Measurements from ENCODE around the gene GPD1.
A peak's percentile ranks its signal among the peaks of the same experiment; 100 is the strongest.
"Not testable (repeated sequence)": the region's sequence is repeated elsewhere in the genome, so short reads cannot be mapped to it uniquely, and the experiment has no call there.

The GPD1 gene

DNA sequence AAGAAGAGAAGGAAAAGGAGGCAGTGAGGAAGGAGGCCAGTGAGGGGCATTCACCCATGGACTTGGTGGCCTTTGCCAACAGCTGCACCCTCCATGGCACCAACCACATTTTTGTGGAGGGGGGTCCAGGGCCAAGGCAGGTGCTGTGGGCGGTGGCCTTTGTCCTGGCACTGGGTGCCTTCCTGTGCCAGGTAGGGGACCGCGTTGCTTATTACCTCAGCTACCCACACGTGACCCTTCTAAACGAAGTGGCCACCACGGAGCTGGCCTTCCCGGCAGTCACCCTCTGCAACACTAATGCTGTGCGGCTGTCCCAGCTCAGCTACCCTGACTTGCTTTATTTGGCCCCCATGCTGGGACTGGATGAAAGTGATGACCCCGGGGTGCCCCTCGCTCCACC lies 30.1 kb upstream of the GPD1 start:
- DNase-seq (ENCODE audit: low spot score): no peak

DNA sequence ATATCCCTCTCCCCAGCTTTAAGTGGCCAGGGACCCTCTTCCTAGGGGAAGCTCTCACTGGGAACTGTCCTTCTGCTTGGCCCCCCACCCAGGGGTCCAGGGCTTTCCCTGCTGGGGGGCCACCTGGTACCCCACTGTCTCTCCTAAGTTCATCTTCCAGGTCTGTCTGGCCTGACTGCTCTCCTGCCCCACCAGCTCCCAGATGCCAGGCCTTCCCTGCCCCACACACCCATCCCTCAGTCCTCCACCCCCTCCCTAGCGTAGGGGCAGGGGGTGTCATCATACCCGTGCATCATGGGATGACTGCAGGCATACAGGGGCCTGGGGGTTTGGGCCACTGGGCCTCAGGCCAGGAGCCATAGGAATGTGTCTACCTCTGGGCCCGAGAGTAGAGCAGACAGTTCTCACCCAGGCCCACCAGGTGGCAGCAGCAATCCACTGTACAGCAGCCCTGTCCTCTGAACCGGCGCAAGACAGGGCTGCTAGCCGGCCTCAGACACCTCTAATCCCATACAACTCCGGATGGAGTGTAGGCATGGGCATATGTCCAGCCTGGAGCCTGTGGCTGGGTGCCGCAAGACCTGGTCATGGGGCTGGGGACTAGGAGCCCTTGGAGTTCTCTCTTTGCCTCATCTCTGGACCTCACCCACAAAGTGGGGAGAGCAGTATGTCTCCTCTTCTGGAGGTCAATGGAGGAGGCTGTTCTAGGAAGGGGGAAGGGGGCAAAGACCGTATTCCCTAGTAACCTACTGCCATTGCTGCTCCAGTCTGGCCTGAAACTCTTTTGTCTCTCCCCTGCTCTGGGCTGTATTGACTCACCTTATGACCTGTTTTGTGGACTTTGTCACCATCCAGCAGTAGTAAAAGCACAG lies 28.6 kb upstream of the GPD1 start:
- DNase-seq (ENCODE audit: low spot score): peak; percentile 81

DNA sequence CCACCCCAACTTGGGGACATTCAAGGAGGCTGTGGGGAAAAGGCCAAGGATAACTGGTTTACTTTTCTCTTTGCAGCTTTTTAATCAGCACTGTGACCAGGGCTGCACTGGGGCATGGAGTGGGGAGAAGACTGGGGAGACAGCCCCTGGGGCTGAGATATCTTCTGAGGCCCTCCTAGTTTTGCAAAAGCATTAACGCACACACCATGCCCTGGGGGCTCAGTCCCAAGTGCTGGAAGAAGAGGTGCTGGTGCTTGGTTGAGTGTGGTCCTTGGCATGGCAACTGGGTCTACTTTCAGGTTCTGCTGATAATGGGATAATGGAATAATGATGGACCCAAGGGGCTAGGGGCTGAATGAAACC lies 28.0 kb upstream of the GPD1 start:
- no peak for DNase-seq (ENCODE audit: low spot score)

DNA sequence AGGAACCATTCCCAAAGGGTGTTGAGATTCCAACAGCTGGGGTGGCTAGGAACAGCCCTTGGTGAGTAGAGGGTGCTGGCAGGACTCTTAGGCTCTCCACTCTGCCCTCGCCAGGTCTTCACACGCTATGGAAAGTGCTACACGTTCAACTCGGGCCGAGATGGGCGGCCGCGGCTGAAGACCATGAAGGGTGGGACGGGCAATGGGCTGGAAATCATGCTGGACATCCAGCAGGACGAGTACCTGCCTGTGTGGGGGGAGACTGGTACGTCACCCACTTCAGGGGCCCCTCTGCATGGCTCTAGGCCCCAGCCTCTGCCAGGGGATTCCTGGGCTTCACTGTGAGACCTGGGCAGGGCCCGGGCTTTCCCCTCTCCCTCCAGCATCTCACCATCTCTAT lies 26.7 kb upstream of the GPD1 start:
- DNase-seq (ENCODE audit: low spot score): no peak

DNA sequence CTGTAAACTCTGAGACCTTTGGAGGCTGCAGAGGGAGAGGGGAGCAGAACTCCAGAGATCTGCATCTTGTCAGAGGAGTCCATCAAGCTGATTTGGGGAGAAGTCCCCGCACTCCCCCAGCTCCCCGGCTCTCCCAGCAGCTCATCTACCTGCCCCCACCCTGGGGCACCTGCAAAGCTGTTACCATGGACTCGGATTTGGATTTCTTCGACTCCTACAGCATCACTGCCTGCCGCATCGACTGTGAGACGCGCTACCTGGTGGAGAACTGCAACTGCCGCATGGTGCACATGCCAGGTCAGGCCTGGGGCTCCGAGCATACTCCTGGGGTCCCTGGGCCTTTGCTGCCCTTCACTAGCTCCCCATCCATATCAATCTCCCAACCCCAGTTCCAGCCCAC lies 25.5 kb upstream of the GPD1 start:
- DNase-seq (ENCODE audit: low spot score): no peak

DNA sequence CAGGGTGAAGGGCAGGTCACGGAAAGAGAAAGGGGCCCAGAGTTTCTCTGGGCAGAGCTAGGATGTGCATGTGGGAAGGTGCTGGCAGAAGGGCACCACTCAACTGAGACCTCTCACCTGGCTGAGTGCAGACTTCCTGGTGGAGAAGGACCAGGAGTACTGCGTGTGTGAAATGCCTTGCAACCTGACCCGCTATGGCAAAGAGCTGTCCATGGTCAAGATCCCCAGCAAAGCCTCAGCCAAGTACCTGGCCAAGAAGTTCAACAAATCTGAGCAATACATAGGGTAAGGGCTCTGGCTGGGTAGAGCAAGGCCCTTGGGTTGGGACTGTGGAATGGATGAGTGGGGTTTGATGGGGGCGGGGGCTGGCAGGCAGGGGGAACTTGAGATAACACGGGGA lies 24.0 kb upstream of the GPD1 start:
- no peak for DNase-seq (ENCODE audit: low spot score)

DNA sequence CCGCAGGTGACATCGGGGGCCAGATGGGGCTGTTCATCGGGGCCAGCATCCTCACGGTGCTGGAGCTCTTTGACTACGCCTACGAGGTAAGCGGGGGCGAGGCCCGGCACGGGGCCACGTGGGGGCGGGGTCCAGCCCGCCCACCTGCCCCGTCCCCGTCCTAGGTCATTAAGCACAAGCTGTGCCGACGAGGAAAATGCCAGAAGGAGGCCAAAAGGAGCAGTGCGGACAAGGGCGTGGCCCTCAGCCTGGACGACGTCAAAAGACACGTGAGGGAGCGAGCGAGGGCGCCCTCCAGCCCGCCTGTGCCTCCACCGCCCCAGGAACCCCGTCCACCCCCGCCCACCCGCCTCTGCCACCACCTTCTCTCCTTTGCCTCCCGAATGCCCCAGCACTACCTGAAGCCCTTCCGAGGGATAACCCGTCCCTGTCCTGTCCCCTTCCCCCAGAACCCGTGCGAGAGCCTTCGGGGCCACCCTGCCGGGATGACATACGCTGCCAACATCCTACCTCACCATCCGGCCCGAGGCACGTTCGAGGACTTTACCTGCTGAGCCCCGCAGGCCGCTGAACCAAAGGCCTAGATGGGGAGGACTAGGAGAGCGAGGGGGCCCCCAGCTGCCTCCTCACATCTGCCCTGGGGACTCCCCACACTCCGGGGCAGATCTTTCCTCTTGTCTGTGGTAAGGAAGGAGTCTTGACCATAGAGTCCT lies 22.6 kb upstream of the GPD1 start:
- DNase-seq (ENCODE audit: low spot score): no peak

DNA sequence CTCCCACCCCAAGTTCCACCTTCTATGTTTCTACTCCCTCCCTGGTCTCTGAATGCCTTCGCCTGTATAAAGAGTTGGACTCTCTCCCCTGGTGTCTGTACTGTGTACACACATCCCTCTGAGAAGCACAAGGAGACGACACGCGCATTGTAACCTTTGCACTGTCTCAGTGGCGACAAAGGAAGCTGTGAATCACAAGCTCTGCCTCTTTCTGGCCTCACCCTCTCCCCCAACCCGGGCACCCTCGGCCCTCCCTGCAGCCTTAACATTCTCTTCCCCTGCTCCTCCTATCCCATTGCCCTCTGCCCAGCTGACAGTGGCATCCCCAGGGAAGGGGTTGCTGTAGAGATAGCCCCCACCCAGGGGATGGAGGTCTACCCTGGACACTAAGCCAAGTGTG lies 21.2 kb upstream of the GPD1 start:
- no peak for DNase-seq (ENCODE audit: low spot score)

DNA sequence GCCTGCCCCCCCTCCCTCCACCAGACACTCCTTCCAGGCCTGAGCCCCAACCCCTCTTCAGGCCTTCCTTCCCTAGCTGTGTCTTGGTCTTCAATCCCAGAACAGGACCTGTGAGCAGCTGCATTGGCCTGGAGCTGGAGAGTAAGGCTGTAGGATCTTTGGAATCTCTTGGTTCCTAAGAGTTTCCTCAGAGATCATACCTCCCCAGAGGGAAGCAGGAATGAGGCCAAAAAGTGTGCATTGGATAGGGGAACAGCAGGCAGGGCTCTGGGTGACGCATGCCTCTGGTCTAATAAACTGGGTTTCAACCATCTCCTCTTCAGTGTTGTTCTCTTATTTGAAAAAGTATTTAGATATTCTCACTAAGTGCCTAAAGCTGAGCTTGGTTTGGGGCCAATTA lies 20.5 kb upstream of the GPD1 start:
- DNase-seq (ENCODE audit: low spot score): no peak

DNA sequence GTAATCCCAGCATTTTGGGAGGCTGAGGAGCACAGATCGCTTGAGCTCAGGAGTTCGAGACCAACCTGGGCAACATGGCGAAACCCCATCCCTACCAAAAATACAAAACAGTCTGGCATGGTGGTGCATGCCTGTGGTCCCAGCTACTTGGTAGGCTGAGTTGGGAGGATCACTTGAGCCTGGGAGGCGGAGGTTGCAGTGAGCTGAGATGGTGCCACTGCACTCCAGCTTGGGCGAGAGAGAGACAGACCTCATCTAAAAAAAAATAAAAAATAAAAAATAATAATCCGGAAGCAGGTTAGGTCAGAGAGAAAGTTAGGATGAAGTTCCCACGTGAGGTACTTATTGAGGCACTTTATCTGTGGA lies 19.4 kb upstream of the GPD1 start:
- DNase-seq (ENCODE audit: low spot score): not testable (repeated sequence)

DNA sequence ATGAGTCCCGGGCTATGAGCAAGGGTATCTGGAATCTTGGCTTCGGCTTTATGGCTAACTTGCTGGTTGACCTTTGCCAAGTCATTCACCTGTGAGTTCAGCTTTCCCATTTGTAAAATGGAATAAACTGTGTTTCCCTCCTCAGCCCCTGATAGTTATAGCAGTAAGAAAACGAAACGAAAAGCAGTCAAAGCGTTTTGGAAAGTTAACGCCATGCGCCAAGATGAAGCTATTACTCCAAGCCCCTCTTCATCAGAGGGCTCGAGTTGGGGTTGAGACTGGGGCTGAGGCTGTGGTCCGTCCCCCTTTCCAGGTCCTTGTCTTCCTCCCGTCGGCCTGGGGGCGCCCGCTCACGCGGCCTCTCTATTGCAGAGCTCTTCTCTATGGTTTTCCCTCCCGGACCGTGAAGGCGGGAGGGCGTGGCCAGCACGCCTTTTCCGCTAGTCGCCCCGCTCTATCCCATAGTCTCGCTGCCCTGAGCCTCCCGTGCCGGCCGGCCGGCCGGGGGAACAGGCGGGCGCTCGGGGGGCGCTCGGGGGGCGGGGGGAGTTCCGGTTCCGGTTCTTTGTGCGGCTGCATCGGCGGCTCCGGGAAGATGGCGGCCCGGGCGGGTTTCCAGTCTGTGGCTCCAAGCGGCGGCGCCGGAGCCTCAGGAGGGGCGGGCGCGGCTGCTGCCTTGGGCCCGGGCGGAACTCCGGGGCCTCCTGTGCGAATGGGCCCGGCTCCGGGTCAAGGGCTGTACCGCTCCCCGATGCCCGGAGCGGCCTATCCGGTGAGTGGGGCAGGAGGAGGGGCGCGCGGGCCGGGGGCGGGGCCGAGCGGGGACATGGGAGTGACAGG lies 18.8 kb upstream of the GPD1 start, which contains the start of gene SMARCD1:
Gene SMARCD1 (plus strand): TSS at position 568 of the 840 bp plus-strand sequence. CDS start 28 bp downstream, at position 596.
- peak; percentile 87 for DNase-seq (ENCODE audit: low spot score)

DNA sequence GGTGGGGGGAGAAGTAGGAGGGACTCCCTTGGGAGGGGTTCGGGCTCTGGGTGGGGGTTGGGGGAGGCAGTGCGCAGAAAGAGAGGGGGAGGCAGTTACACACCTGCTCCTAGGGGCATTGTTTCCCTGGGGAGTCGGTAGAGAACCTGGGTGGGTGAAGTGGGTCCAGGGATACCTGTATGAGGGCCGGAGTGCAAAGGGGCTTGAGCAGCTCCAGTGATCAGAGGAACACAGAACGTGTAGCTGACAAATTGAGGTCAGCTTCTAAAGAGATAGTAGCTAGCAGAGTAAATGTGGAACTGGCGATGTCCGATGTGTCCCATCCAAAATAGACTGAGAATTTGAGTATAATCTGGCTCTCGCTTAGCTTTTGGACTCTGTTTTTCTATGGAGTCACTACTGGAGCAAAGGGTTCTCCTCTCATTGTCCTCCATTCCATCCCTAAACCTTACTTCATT lies 18.2 kb upstream of the GPD1 start:
- no peak for DNase-seq (ENCODE audit: low spot score)

DNA sequence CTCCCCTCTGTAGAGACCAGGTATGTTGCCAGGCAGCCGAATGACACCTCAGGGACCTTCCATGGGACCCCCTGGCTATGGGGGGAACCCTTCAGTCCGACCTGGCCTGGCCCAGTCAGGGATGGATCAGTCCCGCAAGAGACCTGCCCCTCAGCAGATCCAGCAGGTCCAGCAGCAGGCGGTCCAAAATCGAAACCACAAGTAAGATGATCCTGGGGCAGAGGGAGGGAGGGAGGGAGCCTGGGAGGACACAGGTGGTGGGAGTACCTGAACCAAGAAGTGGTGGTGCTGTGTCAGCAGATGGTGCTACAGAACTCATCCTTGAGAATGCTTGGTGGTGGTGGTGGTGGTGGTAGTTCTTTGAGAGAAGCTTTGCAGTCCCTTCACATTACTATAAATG lies 17.7 kb upstream of the GPD1 start:
- no peak for DNase-seq (ENCODE audit: low spot score)

DNA sequence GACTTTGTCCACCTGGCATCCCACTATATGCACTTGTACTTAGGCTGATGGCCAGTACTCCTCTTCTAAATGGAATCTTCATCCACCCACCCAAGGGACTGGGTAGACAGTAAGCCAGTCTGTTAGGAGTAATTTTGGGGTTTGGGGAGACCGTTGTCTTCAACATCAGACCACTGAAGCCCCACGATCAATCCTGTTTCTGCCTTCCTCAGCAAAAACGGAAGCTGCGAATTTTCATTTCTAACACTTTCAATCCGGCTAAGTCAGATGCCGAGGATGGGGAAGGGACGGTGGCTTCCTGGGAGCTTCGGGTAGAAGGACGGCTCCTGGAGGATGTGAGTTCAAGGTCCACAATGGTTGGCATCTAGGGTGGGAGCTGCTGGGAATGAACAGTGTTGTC lies 16.7 kb upstream of the GPD1 start:
- DNase-seq (ENCODE audit: low spot score): no peak

DNA sequence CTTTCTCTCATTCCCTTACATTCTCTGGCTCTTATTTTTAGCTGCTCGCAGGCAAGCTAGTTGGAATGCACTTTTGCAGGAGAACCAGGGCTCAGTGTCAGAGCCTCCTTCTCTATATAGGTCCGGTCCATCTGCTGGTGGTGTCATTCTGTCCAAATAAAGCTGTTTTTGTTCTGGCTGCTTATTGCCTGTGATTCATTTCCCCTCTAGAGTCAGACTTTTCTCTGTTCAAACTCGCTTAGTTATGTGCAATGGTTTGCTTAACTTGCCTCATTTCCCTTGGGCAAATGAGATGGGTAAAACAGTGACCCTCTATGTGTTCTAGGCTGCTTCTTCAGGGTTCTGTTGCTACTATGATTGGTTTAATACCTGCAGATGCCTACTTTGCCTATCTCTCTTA lies 15.8 kb upstream of the GPD1 start:
- no peak for DNase-seq (ENCODE audit: low spot score)

DNA sequence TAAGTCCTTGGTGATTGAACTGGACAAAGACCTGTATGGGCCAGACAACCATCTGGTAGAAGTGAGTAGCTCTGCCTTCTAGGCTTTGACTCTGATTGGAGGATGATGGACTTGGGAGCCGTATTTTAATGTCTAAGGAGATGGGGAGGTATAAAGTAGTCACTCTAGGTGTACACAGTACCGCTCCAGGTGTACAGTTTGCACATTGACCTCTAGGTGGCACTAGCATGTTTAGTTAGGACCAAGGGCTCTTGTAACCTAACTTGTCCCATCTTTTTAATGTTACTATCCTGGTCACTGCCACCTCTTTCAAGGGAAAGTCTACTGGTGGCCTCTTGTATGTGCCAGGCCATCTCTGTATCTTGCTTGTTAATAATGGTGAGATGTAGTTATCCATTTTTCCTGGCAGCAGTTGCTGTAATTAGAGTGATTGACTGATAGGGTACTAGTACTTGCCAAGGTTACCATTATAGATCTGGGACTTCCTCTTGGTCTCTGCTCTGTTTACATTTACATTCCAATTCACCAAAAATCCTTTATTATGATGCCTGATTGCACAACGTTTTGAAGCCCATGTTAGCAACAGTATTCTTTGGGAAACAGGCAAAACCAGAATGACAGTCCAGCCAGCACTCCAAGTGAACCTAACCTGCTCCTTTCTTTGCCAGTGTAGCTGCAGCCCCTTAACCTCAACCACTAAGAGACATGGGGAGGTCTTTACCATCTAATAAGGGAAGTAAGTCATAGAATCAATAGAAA lies 15.1 kb upstream of the GPD1 start:
- peak; percentile 67 for DNase-seq (ENCODE audit: low spot score)

DNA sequence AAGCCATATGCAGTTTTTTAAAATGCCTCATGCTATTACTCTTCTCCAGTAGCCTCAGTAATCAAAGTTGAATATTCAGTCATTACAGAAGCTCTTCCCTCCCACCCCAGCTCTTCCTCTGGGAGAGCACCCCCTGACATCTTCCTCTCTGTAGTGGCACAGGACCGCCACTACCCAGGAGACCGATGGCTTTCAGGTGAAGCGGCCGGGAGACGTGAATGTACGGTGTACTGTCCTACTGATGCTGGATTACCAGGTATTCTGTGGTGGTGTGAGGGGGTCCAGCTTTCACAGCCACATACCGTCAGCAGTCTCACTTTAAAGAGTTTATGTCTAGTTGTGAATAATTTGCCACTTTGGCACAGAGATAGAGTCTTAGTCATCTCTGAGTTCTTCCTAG lies 14.1 kb upstream of the GPD1 start:
- no peak for DNase-seq (ENCODE audit: low spot score)

DNA sequence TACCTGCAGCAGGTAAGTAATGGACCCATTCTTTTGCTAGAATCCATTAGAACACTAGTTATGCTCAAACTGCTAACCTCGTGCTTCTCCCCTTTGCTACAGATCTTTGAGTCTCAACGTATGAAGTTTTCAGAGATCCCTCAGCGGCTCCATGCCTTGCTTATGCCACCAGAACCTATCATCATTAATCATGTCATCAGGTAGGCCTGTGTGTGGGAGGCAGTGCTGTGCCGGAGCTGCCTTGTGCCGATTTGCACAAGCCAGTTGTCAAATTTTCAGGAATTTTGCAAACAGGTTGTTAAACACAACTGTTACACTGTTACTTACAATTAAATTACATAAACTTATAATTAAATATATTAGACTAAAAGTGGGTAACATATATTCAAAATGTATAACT lies 13.4 kb upstream of the GPD1 start:
- no peak for DNase-seq (ENCODE audit: low spot score)

DNA sequence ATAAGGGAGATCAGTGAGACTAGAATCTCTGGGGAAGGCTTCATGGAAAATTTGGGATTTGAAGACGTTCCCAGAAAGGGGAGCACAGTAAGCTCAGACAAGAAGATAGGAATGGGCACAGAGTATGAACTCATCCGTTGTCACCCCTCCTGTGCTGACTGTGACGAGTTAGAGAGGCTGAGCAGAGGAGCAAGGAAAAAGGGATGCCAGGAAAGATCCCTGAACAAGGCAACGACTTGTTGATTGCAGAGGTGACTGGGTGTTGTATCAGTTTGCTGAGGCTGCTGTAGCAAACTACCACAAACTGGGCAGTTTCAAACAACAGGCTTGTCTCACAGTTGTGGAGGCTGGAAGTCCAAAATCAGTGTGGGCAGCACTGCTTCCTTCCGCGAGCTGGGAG lies 5.9 kb upstream of the GPD1 start:
- DNase-seq (ENCODE audit: low spot score): no peak

DNA sequence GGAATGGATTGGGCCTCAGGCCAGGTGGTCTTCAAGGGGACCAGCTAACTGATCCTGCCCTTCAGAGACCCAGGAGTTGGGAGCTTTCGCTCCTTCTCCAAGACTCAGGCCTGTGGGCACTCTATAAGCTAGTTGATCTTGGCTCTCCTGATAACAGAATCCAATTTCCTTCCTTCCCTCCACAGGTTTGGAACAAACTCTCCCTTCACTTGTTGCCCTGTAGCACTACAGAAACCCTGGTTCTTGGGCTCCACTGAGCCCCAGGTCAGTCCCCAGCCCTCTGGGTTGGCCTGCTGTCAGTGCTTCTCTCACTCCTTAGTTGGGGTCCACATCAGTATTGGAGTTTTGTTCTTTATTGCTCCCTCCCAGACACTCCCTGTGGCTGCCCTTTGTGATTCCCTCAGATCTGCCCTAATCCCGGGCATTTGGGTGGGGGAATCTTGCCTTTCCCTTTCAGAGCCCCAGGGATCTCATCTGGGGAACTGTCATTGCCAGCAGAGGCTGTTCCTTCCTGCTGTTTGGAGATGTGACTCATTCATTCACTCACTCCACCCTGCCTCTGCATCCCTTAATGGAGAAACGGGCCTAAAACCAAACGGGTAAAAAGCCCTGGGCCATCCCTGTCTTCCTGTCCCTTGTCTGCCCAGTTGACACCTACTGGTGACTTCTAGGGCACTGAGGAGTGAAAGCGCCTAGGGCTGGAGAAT lies 4.4 kb upstream of the GPD1 start:
- DNase-seq (ENCODE audit: low spot score): no peak

DNA sequence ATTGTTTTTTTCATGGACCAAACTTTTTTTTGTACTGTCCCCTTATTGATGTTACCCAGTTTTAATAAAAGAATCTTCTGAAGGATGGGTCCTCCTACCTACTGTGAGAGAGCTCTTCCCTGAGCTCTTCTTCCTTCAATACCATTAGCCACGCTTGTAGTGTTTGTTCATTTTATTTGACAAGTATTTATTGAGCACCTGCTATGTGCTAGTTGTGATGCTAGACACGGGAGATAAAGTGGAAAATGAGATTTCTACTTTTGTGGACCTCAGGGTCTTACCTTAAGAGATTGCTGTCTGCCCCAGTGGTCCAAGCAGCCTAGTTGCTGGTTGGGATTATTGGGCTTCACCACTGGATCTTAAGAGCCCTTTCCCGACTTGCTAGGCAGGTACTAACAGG lies 3.2 kb upstream of the GPD1 start:
- DNase-seq (ENCODE audit: low spot score): no peak

All from germinal center (tissue), 1 donor.